ENCODE data around the gene CCDC9B.

Gene CCDC9B

DNA sequence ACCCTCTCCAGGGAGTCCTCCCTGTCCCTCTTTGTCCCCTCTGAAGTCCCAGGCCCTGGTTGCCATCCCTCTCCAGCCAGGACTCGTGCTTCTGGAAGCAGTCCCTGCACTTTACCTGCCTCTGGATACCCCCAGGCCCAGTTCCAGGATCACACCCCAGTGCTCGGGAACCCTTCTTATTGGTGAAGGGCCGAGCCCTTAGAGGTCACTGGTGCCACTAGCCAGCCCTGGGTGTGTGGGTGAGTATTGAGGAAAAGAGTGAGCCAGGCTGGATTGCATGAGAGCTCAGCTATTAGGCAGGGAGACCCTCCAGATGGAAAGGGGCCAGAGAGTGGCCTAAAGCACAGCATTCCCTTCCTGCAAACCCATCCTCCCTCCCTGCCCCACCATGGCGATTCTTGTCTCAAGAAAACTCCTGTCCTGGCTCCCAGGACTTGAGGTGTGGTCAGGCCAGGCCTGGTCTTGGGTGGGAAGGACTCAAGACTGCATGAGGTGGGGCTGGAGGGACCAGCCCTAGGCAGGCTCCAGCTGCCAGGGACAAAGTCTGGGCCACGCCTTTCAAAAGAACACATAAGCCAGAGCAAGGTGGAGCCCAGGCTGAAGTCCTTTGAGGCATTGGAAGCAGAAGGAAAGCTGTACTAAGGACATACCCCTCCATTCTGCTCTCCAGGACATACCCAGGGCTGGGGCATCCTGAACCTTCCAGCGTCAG is 5.3 kb upstream of the CCDC9B start:
- H3K9me2 ChIP-seq (replicated peaks; ENCODE audit: insufficient read depth, low read length): no peaks in the 10 kb centered on the region
- H3K4me1 ChIP-seq (ENCODE audit: low read length): no peaks in the 10 kb centered on the region
- H3K9ac ChIP-seq (ENCODE audit: low read length): no peak overlapping the region
- no peaks in the 10 kb centered on the region for H3F3A ChIP-seq (ENCODE audit: insufficient read depth, low read length)
- TF ChIP-seq EZH2 (optimal IDR thresholded peaks at IDR 0.05; ENCODE audit: low read depth, low read length) (no peak), EZH2phosphoT487 (IDR thresholded peaks at IDR 0.05; ENCODE audit: low read length) (no peak)
- TF ChIP-seq, protein P1, sequence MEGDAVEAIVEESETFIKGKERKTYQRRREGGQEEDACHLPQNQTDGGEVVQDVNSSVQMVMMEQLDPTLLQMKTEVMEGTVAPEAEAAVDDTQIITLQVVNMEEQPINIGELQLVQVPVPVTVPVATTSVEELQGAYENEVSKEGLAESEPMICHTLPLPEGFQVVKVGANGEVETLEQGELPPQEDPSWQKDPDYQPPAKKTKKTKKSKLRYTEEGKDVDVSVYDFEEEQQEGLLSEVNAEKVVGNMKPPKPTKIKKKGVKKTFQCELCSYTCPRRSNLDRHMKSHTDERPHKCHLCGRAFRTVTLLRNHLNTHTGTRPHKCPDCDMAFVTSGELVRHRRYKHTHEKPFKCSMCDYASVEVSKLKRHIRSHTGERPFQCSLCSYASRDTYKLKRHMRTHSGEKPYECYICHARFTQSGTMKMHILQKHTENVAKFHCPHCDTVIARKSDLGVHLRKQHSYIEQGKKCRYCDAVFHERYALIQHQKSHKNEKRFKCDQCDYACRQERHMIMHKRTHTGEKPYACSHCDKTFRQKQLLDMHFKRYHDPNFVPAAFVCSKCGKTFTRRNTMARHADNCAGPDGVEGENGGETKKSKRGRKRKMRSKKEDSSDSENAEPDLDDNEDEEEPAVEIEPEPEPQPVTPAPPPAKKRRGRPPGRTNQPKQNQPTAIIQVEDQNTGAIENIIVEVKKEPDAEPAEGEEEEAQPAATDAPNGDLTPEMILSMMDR (IDR thresholded peaks at IDR 0.05; ENCODE audit: low read length): no peak
- H3K27ac ChIP-seq (ENCODE audit: low read length): no peak overlapping the region
- H3K9me3 ChIP-seq (replicated peaks; ENCODE audit: insufficient read depth, low read length): no peaks in the 10 kb centered on the region
- no peaks in the 10 kb centered on the region for H4K20me1 ChIP-seq (ENCODE audit: insufficient read depth, low read length)
- DNase-seq: no peak
- H2AFZ ChIP-seq (ENCODE audit: low read length): no peak overlapping the region
- no peak overlapping the region for H3K4me2 ChIP-seq (ENCODE audit: low read depth, low read length)
- H3K36me3 ChIP-seq (replicated peaks; ENCODE audit: insufficient read depth, low read length): no peaks in the 10 kb centered on the region
- H3K4me3 ChIP-seq (ENCODE audit: low read length): no peak overlapping the region
- no peaks in the 10 kb centered on the region for H3K79me2 ChIP-seq (ENCODE audit: low read length)
- H3K27me3 ChIP-seq (replicated peaks; ENCODE audit: insufficient read depth, low read length): no peaks in the 10 kb centered on the region

DNA sequence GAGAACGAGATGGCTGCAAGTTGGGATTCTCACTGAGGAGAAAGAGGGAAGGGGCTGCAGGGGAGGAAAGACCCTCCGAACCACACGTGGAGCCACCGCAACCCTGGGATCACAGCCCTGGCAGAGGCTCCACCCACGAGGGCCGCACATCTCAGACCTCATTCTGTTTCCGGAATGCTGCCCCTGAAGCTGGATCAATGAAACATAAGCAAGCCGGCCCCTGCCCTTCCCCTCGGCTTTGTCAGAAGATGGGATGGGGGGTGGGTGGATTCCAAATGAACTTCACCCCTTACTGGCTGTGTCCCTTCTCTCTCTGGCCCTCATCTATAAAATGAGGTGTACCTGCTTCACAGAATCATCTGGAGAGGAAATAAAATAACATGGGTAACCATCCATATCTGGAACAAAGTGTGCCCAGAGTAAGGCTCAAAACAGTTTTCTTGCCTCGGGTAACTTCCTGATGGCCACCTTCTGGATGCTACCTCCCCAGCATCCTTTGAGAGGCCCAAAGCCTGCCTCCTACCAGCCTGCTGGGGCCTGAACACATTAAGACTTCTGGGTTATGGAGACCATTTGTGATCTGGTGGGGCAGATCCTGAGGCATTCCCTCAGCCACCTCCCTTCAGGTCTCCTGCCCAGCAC is 4.6 kb upstream of the CCDC9B start:
- no peaks in the 10 kb centered on the region for H3K27me3 ChIP-seq (replicated peaks; ENCODE audit: insufficient read depth, low read length)
- H3K79me2 ChIP-seq (ENCODE audit: low read length): no peaks in the 10 kb centered on the region
- H3K36me3 ChIP-seq (replicated peaks; ENCODE audit: insufficient read depth, low read length): no peaks in the 10 kb centered on the region
- H3K27ac ChIP-seq (ENCODE audit: low read length): no peak overlapping the region
- no peak overlapping the region for H2AFZ ChIP-seq (ENCODE audit: low read length)
- no peak overlapping the region for H3K4me3 ChIP-seq (ENCODE audit: low read length)
- H3K9ac ChIP-seq (ENCODE audit: low read length): no peak overlapping the region
- no peaks in the 10 kb centered on the region for H4K20me1 ChIP-seq (ENCODE audit: insufficient read depth, low read length)
- H3K4me1 ChIP-seq (ENCODE audit: low read length): no peaks in the 10 kb centered on the region
- no peaks in the 10 kb centered on the region for H3K9me3 ChIP-seq (replicated peaks; ENCODE audit: insufficient read depth, low read length)
- TF ChIP-seq, protein P1 (IDR thresholded peaks at IDR 0.05; ENCODE audit: low read length): no peak
- TF ChIP-seq EZH2phosphoT487 (IDR thresholded peaks at IDR 0.05; ENCODE audit: low read length) (no peak), EZH2 (optimal IDR thresholded peaks at IDR 0.05; ENCODE audit: low read depth, low read length) (no peak)
- no peaks in the 10 kb centered on the region for H3F3A ChIP-seq (ENCODE audit: insufficient read depth, low read length)
- no peak for DNase-seq
- H3K9me2 ChIP-seq (replicated peaks; ENCODE audit: insufficient read depth, low read length): no peaks in the 10 kb centered on the region
- no peak overlapping the region for H3K4me2 ChIP-seq (ENCODE audit: low read depth, low read length)

DNA sequence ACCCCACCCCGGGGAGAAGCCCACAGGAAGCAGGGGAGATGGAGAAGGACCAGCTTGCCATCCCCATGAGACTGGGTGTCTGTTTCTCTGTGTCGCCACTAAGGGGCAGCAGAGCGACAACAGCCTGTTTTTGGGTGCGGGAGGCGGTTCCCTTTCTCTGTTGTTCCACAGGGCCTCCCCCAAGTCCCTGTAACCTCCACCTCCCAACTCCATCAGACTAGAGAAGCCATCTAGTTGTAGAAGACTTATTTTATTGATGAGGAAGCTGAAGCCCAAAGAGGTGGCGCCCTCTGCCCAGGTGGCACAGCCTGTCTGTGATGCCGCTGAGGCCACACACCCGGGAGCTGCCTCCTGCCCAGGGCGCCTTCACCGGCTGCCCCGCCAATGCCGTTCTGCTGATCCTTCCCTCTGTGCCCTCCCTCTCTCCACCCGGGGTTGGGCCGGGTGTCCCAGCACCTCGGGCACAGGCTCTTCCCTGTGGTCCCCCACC is 3.9 kb upstream of the CCDC9B start:
- Histone ChIP-seq H2AFZ (ENCODE audit: low read length) (no peak overlapping the region), H3K9ac (ENCODE audit: low read length) (no peak overlapping the region), H3F3A (ENCODE audit: insufficient read depth, low read length) (no peaks in the 10 kb centered on the region), H3K27me3 (replicated peaks; ENCODE audit: insufficient read depth, low read length) (no peaks in the 10 kb centered on the region), H3K9me3 (replicated peaks; ENCODE audit: insufficient read depth, low read length) (no peaks in the 10 kb centered on the region), H3K4me3 (ENCODE audit: low read length) (no peak overlapping the region), H3K4me2 (ENCODE audit: low read depth, low read length) (peak overlapping the region; percentile 20; the same call in 1 of the 2 replicates), H4K20me1 (ENCODE audit: insufficient read depth, low read length) (no peaks in the 10 kb centered on the region), H3K9me2 (replicated peaks; ENCODE audit: insufficient read depth, low read length) (no peaks in the 10 kb centered on the region), H3K4me1 (ENCODE audit: low read length) (no peaks in the 10 kb centered on the region), H3K36me3 (replicated peaks; ENCODE audit: insufficient read depth, low read length) (no peaks in the 10 kb centered on the region), H3K79me2 (ENCODE audit: low read length) (no peaks in the 10 kb centered on the region), H3K27ac (ENCODE audit: low read length) (no peak overlapping the region)
- peak; percentile 60 for DNase-seq
- TF ChIP-seq EZH2 (optimal IDR thresholded peaks at IDR 0.05; ENCODE audit: low read depth, low read length): no peak
- no peak for TF ChIP-seq EZH2phosphoT487 (IDR thresholded peaks at IDR 0.05; ENCODE audit: low read length)
- TF ChIP-seq, protein P1 (IDR thresholded peaks at IDR 0.05; ENCODE audit: low read length): peak; percentile 83
